ENCODE measurements around the gene GPR171. TPM values are rescaled to one million over a fixed set of nuclear protein-coding genes. Genes with fewer than 3 reads are reported as not detected.

Gene GPR171
- total RNA-seq, 4 donors from 2014 or later: 0.56 TPM; not detected in 3

DNA sequence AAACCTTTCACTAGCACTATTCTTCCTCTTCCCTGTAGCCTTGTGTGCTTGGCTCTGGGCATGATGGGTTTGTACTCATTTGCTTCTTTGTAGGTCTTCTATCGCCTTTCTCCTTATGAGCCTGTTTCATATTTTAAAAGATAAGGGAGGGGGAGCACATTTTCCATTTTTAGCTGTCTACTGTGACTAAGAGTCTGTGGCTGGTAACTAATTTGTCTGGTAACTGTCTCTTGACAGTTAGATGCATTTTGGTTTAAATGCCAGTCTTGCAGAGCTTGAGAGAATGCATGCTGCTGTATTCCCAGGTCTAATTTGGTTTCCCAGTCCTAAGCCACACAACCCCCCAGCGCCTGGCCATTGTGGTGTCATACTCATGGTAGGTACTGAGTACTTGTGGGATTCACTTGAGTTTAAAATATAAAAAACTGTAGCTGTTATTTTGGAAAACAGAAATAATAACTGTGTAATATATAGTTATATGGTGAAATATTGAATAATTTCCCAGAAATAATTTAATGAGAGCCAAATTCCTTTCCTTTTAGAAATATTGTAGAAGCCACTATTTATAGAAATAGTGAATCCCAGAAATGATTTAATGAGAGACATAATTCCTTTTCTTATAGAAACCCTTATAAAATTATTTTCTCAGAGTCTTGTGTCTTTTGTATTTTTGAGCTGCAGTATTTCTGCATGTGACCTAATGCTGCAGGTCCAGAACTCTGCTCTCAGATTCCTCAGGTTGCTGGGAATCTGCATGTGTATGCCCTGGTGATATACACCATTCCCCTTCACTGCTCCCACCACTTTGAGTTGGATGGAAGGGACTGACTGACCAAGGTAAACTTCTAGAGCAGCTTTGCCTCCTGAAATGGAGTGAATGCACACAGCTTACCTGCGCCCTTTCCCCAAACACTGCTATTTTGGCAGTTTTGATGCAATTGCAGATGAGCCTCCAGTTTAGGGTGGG is 13.9 kb upstream of the GPR171 start:
- intact Hi-C loops (cut with DNase I; ENCODE audit: low total_unique reads): no loop called here

DNA sequence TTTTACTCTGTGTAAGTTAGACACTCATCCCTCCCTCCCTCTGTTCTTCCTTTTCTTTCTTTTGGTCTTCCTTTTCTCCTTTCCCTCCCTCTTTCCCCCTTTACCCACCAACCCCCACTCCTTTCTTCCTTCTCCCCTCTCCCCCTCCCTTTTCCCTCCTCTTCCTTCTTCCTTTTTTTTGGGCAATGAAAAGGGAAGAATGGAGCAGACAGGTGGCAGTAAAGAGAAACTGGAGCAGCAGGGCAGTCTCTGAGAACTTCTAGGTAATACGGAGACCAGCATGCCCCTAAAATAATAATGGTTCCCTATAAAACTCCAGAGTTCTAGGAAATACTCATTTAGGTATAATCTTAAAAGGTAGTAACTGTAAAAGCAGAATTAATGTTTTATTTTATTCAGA is 11.4 kb upstream of the GPR171 start:
- intact Hi-C loops (cut with DNase I; ENCODE audit: low total_unique reads): no loop called here
- Histone ChIP-seq H3K27me3 (no peaks in the 10 kb centered on the region), H3K27ac (no peak overlapping the region), H3K9me3 (no peaks in the 10 kb centered on the region), H3K4me3 (no peak overlapping the region), H3K36me3 (no peaks in the 10 kb centered on the region), H3K4me1 (peaks cover 0 to 15% of the 10 kb centered on the region in 2 donors)
- DNase-seq (no peak), ATAC-seq (no peak)
- no peak for TF ChIP-seq CTCF (IDR thresholded peaks at IDR 0.05 in 4 of 5, conservative IDR thresholded peaks at IDR 0.05 in 1 of 5)
- in situ Hi-C loops (cut with MboI; ENCODE audit: low sequenced_read_pairs in 4 of 4): no loop called here

More for the DNA sequence above, 13.9 kb upstream of the GPR171 start:
- Histone ChIP-seq H3K27me3 (no peaks in the 10 kb centered on the region), H3K4me1 (peaks cover 0 to 15% of the 10 kb centered on the region in 2 donors), H3K36me3 (no peaks in the 10 kb centered on the region), H3K9me3 (no peaks in the 10 kb centered on the region), H3K4me3 (no peak overlapping the region), H3K27ac (no peak overlapping the region)
- in situ Hi-C loops (cut with MboI; ENCODE audit: low sequenced_read_pairs in 4 of 4): no loop called here
- TF ChIP-seq CTCF (IDR thresholded peaks at IDR 0.05 in 4 of 5, conservative IDR thresholded peaks at IDR 0.05 in 1 of 5): no peak
- TF ChIP-seq POLR2A (IDR thresholded peaks at IDR 0.05): no peak
- no peak for ATAC-seq
- no peak for DNase-seq

- Histone ChIP-seq H3K9me3 (no peaks in the 10 kb centered on the region), H3K4me1 (peaks cover 0 to 9% of the 10 kb centered on the region in 2 donors), H3K27me3 (no peaks in the 10 kb centered on the region), H3K27ac (no peak overlapping the region), H3K36me3 (no peaks in the 10 kb centered on the region), H3K4me3 (no peak overlapping the region)
- intact Hi-C loops (cut with DNase I; ENCODE audit: low total_unique reads) (no loop called here), in situ Hi-C loops (cut with MboI; ENCODE audit: low sequenced_read_pairs in 4 of 4) (no loop called here)
- DNase-seq (no peak), ATAC-seq (no peak)
- TF ChIP-seq POLR2A (IDR thresholded peaks at IDR 0.05): no peak
- TF ChIP-seq CTCF (IDR thresholded peaks at IDR 0.05 in 4 of 5, conservative IDR thresholded peaks at IDR 0.05 in 1 of 5): no peak
Measured at GRCh38 chr3:151213881-151214280, 10.9 kb upstream of the GPR171 start.

GRCh38 chr3:151213151-151213550 is 10.1 kb upstream of the GPR171 start:
- in situ Hi-C loops (cut with MboI; ENCODE audit: low sequenced_read_pairs in 4 of 4) (no loop called here), intact Hi-C loops (cut with DNase I; ENCODE audit: low total_unique reads) (no loop called here)
- no peak for ATAC-seq
- TF ChIP-seq CTCF (IDR thresholded peaks at IDR 0.05 in 4 of 5, conservative IDR thresholded peaks at IDR 0.05 in 1 of 5) (no peak), POLR2A (IDR thresholded peaks at IDR 0.05) (no peak)
- no peak for DNase-seq
- Histone ChIP-seq H3K9me3 (no peaks in the 10 kb centered on the region), H3K4me1 (peaks cover 0 to 7% of the 10 kb centered on the region in 2 donors), H3K27me3 (no peaks in the 10 kb centered on the region), H3K36me3 (no peaks in the 10 kb centered on the region), H3K4me3 (no peak overlapping the region), H3K27ac (no peak overlapping the region)

All from gastrocnemius medialis (tissue), 4 donors.